Raji (cell line): Measurements from ENCODE around the gene NUP133.

Experiments used
- POLR2A ChIP-seq: IDR thresholded peaks from 2 replicates; pipeline ENCODE4 v1.6.1; 2011; ENCODE audit warnings: low read depth, low read length, control low read depth; ENCODE audit not compliant: insufficient read depth

The NUP133 gene

DNA sequence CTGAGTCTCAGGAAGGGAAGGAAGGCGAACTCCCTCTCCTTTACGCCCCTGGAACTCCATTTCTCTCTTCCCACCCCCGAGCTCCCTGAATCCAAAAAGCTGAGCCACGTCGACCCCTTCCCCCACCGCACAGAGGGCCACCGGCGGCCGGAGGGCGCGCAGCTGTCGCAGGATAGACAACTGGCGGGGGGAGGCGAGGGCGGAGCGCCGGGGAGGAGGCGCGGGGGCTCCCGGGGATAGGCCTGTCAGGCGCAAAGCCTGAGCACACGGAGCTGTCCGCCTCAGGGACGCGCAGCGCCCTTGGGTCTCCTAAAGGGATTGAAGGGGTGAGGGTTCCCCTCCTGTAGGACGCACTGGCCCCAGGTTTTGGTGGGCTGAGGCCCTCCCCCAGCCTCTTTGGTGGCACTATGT lies 73.5 kb downstream of the NUP133 start:
- TF ChIP-seq POLR2A, result no peak

DNA sequence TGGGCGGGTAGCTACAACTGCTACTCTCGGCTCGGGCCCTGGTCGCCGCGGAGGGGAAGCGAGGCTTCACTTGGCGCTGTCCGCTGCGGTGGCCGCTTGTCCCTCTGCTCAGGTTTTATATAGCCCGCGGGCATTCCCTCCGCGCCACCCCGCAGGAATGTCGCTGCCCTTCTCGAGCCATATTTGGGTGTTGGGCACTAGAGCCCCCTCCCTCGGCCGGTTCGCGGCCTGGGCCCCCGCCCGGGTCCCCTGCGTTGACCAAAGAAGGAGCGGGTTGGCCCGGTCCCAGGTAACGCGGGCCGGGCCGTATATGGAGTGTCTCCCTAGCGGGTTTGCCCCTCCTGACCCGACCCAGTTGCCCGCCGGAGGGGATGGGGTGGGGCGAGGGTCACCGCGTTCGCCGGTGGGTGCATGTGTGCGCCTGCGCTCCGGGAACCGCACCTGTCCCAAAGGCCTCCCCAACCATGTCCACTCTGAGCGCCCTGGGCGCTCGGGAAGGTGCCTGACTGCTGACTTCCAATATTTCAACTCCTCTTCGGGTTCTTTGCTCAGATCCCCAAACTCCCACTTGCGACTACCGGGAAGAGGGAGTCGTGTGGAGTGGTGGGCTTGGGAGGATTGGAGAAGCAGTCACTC lies 74.0 kb downstream of the NUP133 start, which contains the start of gene ACTA1:
TSS of gene ACTA1 (minus strand) at position 90 of the 636 bp plus-strand sequence. CDS start 979 bp downstream, outside the sequence.
- no peak for TF ChIP-seq POLR2A

DNA sequence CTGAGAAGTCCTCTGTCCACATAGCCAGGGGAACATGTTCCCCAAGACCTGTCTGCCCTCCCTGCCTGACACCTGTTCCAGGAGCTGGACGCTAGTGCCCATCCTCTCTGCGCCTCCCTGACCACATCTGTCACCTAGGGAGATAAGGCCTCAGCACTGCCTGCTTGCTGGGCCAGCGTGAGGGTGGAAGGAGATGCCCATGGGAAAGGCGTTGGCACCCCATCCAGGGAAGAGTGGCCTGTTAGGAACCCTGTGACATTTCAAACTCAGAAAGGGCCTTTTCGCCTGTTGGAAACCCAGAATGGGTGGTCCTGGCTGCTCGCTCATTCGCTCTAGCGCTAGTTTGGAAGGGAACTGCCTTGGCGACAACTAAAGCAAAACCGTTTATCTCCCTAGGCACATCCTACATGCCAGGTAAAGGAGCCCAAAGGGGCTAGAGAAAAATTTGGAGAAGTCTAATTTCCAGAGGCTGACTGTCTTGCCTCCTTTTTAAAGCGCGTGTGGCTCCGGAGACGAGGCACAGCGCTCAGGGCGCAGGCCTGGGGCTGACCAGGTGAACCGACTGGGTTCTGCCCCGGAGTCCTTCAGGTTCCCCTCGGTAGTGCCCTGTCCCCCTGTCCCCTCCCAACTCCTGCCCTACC lies 74.7 kb downstream of the NUP133 start:
- TF ChIP-seq POLR2A, result no peak

DNA sequence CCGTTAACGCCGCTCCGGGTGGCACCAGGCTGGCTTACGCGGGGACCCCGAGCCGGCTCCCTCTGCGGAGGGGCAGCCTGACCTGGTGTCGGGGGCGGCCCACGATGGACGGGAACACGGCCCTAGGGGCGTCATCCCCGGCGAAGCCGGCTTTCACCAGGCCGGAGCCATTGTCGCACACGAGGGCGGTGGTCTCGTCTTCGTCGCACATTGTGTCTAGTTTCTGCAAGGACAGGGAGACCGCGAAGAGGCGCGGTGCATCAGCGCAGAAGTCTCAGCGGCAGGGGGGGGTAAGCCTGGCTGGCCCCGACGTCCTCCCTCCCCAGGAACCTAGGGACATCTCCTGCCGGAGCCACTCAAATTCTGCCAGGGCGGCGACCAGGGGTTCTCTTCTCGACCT lies 75.2 kb downstream of the NUP133 start:
- TF ChIP-seq POLR2A, result no peak

DNA sequence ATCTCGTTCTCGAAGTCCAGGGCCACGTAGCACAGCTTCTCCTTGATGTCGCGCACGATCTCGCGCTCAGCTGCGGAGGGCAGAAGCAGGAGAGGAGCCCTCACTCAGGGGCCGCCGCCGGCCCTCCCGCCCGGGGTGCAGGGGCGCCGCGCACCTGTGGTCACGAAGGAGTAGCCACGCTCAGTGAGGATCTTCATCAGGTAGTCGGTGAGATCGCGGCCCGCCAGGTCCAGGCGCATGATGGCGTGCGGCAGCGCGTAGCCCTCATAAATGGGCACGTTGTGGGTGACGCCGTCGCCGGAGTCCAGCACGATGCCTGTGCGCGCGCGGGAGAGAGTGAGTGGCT lies 76.1 kb downstream of the NUP133 start:
- TF ChIP-seq POLR2A, result no peak

DNA sequence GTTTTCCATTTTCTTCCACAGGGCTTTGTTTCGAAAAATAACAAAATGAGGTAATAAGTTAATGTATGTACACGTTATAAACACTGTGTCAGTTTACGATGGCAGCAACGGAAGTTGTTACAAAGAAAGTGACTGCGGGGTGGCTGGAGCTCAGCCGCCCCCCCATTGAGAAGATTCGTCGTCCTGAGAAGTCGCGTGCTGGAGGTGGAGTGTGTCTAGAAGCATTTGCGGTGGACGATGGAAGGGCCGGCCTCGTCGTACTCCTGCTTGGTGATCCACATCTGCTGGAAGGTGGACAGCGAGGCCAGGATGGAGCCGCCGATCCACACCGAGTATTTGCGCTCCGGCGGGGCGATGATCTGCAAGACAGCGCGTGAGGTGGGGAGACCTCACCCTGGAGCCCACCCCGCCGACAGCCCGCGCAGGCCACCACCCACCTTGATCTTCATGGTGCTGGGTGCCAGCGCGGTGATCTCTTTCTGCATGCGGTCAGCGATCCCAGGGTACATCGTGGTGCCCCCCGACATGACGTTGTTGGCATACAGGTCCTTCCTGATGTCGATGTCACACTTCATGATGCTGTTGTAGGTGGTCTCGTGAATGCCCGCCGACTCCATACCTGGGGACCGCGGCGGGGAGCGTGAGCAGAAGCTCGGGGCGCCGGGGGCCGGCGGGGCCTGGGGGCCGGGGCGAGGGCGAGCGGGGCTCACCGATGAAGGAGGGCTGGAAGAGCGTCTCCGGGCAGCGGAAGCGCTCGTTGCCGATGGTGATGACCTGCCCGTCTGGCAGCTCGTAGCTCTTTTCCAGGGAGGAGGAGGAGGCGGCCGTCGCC lies 76.6 kb downstream of the NUP133 start:
- TF ChIP-seq POLR2A, result no peak

DNA sequence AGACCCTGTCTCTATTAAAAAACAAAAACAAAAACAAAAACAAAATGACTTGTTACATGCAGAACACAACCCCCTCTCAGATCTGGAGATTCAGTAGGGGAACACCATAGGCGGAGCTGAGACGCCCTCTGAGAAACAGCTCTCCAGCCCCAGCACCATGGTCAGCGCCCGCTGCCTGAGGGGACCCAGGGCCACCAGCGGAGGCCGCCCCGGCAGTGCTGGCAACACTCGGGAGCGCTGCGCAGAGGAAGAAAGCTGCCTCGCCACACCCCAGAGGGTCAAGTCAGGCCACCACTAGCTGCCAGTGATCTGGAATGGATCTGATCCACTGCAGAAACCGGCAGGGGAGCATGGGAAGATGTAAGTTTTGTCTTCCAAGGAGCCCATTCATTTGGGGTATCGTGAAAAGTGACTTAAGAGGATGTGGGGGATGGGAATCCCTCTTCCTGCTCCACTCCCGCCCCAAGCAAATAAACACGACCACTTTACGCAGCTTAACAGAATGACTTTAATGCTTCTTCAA lies 77.3 kb downstream of the NUP133 start:
- no peak for TF ChIP-seq POLR2A

DNA sequence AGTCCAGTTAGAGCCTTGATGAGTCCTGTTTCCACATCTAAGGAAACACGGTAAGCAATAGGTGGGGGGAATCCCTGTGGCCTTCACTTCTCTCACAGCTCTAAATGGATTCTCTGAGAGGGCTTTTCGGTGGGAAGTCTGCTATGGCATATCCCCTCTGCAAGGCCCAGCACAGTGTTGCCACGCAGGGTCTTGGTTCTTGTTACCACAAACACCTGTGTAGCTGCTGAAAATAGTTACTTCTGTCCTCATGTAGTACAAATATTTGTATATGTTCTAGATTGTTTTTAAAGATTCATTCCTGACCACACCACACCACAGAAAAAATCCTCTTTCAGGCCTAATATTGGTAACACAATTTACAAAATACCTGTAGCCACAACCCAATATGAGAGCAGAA lies 79.9 kb downstream of the NUP133 start:
- TF ChIP-seq POLR2A, result no peak

DNA sequence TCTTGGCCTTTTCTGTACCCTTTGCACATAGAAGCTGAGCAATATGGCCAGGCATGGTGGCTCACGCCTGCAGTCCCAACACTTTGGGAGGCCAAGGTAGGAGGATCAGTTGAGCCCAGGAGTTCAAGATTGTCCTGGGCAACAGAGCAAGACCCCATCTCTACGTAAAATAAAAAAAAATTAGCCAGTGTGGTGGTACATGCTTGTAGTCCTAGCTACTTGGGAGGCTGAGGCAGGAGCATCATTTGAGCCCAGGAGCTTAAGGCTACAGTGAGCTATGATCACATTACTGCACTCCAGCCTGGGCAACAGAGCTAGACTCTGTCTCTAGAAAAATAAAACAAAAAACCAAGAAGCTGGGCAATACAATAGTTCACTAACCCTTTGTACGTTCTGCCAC lies 80.6 kb downstream of the NUP133 start:
- no peak for TF ChIP-seq POLR2A

DNA sequence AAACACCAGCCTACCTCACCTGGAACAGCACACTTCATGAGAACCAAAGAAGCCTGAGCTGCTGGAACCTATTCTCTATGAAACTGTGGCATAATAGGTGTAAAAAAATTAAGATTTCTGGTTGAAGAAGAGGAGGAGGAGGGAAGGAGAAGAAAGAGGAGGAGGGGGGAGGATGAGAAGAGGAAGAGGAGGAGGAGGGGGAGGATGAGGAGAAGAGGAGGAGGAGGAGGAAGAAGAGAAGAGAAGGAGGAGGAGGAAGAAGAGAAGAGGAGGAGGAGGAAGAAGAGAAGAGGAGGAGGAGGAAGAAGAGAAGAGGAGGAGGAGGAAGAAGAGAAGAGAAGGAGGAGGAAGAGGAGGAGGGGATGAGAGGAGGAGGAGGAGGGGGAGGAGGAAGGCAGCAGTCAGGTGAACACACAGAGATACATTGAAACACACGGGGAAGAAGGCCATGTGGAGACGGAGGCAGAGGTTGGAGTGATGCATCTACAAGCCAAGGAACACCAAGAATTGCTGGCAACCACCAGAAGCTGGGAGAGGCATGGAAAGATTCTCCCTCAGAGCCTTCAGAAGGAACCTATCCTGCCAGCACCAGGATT lies 82.5 kb downstream of the NUP133 start:
- TF ChIP-seq POLR2A, result no peak

DNA sequence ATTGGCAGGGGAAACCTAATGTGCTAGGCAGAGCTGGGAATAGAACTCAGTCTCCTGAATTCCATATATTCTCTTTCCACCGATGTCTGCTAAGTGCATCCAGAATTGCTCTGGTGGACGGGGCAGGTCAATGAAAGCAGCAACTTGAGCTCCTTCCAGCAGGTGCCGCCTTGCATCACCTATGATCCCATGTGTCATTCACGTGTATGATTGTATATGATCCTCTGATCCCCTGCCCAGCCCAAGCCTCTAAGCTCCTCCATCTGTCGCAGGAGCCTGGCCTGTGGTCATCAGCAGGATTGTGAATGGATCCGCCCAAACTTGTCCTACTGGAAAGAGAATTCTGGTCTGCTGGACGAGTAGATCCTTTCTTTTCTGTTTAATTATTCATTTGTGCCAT lies 87.4 kb downstream of the NUP133 start:
- TF ChIP-seq POLR2A, result no peak

DNA sequence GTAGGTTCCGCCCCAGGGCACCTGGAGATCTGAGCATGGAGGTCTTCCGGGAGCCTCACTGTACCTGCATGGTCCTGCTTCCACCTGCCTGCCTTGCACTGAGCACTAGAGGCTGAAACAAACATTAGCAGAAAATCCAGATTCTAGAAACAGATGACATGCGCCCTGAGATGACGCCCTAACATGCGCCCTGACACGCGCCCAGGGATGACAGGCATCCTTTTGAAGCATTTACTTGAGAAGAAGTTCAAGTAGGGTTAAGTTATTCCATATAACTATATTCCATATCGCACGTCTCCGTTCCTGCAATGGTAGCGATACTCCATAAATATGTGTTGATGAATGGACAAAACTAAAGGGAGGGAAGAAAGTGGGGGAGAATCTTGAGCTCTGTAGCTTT lies 87.9 kb downstream of the NUP133 start:
- no peak for TF ChIP-seq POLR2A

DNA sequence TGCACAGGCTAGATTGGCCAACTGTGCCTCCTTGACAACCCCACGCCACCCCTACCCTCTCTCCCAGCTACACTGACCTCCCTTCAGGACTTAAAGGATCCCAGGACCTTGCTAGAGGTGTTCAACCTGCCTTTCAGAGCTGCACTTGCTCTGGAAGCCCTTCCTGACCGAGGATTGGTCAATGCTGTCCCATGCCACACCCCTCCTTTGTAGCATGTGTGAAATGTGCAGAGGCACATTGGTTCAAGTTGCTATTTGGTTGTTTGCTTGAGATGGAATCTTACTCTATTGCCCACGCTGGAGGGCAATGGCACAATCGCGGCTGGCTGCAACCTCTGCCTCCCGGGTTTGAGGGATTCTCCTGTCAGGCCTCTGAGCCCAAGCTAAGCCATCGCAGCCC lies 96.1 kb downstream of the NUP133 start:
- no peak for TF ChIP-seq POLR2A

DNA sequence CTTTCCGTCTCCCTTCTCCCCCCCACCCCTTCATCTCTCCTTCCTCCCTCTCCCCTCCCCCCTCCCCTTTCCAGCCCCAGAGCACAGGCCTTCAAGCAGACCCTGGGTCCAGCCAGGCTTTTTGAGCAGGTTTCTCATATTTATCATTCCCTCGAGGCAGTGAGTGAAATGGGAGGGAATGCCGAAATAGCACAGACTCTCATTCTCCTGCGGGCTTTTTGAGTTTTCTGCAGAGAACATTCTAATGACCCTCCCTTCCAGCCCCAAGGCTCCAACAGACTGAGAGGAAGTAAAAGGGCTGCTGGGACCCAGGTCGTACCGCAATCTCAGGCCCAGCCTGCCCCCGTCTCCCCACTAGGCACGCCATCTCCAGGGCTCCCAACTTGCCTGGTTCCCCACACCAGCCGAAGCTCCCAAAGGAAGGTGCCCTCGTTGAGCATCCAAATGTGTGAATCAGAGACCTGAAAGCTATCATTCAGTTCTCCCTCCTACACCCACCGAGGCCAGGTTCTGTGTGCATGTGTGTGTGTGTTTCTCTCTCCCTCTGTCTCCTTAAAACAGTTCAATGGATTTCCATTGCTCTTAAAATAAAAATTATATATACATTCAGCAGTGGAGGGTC lies 96.6 kb downstream of the NUP133 start:
- no peak for TF ChIP-seq POLR2A
